GM15510 (cell line): ENCODE results near the gene ZNF331.

Experiments used
- POLR2A ChIP-seq: IDR thresholded peaks from 3 replicates; pipeline ENCODE4 v1.6.1; 2011; ENCODE audit warnings: borderline replicate concordance; ENCODE audit not compliant: insufficient read length; ENCODE audit errors: extremely low read depth

ZNF331 gene

DNA sequence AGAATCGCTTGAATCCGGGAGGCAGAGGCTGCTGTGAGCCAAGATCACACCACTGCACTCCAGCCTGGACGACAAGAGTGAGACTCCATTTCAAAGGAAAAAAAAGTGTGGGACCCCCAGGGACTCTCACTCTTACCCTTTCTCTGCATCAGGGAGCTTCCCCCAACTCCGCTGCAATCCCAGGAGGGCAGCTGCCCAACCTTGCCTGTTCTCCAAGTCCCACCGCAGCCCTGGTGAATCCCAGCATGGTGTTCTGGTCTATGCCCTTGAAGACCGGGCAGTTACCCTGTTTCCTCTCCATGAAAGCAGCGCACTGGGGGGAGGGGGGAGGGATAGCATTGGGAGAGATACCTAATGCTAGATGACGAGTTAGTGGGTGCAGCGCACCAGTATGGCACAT, 58.1 kb downstream of the ZNF331 start:
- TF ChIP-seq POLR2A: no peak

DNA sequence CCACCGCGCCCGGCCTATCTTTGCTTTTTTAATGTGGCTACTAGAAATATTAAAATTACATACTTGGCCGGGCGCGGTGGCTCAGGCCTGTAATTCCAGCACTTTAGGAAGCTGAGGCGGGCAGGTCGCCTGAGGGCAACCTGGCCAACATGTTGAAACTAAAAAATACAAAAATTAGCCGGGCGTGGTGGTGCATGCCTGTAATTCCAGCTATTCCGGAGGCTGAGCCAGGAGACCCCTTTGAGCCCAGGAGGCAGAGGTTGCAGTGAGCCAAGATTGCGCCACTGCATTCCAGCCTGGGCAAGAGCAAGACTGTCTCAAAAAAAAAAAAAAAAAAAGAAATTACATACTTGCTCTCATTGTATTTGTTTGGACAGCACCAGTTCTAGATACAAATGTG, 59.1 kb downstream of the ZNF331 start:
- TF ChIP-seq POLR2A: no peak

DNA sequence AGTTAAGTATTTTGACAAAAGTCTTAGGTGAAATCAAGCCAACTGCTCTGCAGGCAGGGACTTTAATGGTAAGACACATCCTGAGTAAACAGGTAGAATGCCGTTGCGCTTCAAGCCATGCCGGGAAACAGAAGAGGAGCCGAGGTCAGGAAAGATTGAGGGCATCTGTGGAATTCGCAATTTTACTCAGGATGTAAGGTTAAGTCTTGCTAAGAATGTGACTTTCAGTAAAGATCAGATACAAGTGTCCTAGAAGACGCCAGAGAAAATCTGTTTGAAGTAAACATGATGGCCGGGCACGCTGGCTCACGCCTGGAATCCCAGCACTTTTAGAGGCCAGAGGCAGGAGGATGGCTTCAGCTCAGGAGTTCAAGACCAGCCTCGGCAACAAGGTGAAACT, 60.4 kb downstream of the ZNF331 start:
- no peak for TF ChIP-seq POLR2A

DNA sequence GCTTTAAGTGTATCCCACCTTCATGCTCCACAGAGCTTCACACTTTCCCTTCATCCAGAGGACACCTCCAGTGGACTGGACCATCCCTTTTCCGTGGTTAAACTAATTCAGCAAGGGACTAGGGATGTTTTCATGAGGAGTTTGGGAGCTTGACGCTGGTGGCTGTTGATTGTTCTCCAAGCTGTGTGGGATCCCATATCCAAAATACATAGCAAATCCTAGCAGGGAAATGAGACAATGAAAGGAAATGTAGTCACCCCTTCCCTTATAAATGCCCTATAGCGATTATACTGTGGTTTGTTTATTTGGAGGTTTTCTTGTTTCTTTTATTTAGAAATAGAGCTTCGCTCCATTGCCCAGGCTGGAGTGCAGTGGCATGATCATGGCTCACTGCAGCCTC, 62.3 kb downstream of the ZNF331 start:
- no peak for TF ChIP-seq POLR2A

DNA sequence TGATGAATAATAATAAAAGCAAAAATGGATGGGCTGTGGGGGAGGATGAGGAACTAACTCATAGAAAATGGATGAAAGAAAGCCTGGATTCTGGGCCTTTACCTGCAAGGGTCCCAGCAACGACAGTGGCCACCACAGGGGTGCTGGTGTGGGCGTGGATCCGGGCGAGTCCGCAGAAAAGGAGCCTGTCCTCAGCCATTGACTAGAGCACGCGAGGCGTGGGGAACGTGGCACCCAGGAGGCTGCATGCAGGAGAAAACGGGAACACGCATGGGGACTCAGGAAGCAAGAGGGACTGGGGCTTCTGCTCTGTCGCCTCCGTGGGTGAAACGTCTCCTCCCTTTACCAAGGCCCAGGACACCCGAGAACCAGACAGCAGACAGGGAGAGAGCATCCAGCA, 68.1 kb downstream of the ZNF331 start:
- TF ChIP-seq POLR2A: no peak

DNA sequence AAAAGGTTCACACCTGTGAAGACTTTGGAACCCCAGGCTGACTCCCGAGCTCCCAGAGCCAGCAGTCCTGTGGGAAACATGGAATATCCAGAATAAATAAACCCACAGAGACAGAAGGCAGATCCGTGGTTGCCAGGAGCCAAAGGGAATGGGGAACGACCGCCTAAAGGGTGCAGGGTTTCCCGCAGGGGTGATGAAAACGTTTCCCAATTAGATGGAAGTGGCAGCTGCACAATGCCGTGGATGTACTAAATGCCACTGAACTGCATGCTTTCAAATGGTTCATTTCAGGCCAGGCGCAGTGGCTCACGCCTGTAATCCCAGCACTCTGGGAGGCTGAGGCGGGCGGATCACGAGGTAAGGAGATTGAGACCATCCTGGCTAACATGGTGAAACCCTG, 70.4 kb downstream of the ZNF331 start:
- TF ChIP-seq POLR2A: no peak

DNA sequence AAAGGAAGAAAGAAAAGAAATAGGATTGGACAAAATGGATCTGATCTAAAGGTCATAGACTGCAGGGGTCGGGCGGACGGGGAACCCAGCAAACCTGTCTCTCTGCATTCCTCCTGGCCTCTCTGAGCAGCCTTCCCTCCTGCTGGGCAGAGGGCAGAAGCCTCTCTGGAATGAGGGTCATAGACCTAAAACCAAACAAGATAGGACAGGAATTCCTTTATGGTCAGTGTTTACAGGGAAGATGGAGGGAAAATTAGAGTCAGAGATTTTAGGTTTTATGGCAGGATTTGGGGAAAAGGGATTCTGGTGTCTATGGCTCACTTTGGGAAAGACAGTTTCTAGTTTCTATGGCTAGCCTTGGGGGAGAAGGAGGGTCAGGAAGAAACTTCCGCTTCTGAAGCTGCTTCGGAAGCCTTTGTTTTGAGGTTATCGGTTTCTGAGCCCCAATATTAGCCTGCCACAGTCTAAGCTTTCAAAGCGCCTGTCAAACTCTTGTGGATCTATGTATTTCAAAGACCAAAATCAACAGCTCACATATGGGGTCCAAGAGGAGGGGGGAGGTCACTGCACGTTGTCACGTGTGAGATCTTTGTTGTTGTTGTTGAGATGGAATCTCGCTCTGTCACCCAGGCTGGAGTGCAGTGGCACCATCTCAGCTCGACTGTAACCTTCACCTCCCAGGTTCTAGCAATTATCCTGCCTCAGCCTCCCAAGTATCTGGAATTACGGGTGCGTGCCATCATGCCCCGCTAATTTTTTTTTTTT, 75.0 kb downstream of the ZNF331 start:
- no peak for TF ChIP-seq POLR2A

DNA sequence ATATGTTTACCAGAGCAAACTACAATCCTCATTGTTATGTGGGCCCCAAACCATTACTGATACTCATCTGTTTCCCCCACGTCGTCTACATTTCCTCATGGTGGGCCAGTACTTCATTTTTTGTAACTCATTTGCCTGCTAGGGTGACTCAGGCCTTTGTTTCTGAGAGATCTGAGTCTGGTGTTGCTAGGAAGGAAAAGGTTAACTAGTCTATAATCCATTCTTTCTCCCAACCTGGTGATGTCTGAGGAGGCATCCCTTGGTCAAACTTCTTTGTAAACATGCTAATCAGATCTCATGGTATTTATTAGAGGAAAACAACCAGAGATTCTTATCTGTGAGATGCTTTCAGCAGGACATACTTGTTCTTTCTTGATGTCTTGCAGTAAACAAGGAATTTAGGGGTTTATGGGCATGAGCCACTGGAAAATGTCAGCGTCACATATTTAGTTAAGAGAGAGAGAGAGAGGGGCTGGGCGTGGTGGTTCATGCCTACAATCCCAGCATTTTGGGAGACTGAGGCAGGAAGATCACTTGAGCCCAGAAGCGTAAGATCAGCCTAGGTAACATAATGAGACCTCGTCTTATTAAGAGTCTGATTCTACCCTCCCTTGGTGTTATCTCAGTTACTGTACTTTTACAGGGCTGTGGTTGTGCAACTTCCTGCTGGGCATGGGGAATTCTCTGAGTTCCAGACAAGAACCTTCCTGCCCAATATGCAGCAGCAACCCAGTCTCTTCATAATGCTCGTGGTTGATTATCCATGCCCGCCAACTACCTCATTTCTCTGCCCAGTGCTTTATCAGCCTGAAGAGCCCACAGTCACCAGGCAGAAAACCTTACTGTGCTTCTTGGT, 84.2 kb downstream of the ZNF331 start:
- no peak for TF ChIP-seq POLR2A

DNA sequence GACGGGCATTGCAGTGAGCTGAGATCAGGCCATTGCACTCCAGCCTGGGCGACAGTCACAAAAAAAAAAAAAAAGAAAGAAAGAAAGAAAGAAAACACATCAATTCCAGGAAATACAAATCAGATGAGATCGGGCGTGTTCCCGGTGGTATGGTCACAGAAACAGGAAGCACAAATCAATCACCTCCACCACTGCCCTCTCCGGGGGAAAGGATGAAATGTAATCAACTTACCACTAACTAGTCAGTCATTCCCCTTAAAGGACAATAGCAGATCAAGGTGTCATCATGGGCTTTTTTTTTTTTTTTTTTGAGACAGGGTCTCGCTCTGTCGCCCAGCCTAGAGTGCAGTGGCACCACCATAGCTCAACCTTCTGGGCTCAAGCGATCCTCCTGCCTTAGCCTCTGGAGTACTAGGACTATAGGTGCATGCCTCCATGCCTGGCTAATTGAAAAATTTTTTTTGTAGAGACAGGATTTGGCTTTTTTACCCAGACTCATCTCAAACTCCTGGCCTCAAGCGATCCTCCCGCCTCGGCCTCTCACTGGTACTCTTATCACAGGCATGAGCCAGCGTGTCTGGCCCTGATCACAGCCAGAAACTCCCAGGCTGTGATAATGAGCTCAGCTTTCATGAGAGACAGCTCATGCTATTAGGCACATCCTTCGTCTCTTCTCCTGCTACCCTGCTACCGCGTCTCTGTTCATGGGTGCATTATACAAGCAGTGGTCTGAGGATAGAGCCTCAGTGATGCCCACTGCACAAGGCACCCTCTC, 87.0 kb downstream of the ZNF331 start:
- TF ChIP-seq POLR2A: no peak

DNA sequence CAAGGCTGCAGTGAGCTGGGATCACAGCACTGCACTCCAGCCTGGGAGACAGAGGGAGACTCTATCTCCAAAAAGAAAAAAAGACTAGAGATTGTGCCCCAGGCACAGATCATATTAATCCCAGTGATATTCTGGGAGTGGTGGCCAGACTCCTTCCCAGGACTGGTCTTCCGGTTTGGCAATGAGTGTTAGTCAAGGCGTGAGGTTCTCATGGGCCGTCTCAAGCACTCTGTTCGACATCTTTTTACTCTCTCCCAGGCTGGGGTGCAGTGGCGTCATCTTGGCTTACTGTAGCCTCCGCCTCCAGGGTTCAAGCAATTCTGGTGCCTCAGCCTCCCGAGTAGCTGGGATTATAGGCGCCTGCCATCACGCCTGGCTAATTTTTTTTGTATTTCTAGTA, 88.5 kb downstream of the ZNF331 start:
- TF ChIP-seq POLR2A: no peak

DNA sequence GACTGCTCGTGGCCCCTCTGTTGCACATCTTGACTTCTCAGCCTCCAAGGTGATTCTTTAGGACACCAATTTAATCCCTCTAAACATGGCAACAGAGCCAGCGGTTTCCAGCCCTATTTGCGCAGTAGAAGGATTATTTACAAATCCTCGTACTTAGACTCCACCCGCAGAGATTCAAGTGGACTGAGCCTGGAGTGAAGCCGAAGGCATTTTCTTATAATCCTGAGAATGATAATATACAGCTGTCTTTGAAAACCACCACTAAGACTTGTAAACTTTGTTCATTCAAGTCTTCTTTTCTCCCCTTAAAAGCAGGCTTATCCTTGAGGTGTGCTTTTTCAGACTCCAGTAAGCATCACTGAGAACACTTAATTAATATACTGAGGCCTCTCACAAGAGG, 89.0 kb downstream of the ZNF331 start:
- TF ChIP-seq POLR2A: no peak
